Pancreas (tissue), 10 donors: ENCODE measurements around the gene NATD1. TPM values are rescaled to one million over a fixed set of nuclear protein-coding genes. Genes with fewer than 3 reads are reported as not detected.
A peak's percentile ranks its signal among the peaks of the same experiment; 100 is the strongest.

Experiments used
- ATAC-seq, 4 donors: fragments of 200-7000 bp; cut with Tn5 transposase; one replicate each; pipeline versions ENCODE4 v1.8.0 to v1.9.1; 2020; ENCODE audit warnings: mild to moderate bottlenecking in 4 of 4, moderate library complexity in 4 of 4
- DNase-seq, 6 donors: peaks; one replicate each; pipeline ENCODE4 v3.0.0-alpha.2; 2020
- FAIRE-seq: peaks from 2 replicates; lab custom pipeline; 2012; peaks lifted over from hg19 to GRCh38; lab: Jason Lieb, UNC
- H3K27ac ChIP-seq, 4 donors: fragments of 200-600 bp; sonication (generic); 1 replicate in 3 of 4; 2 replicates in 1 of 4; pipeline versions ENCODE4 v1.5.0 to v1.8.0; 2020
- H3K27me3 ChIP-seq, 4 donors: fragments of 200-600 bp; one replicate each; pipeline ENCODE4 v1.8.0; 2021
- H3K36me3 ChIP-seq, 3 donors: fragments of 200-600 bp; sonication (generic) in 1 of 3; one replicate each; pipeline versions ENCODE4 v1.5.0 to v1.8.0; 2020 to 2021
- H3K4me1 ChIP-seq, 3 donors: fragments of 200-600 bp; one replicate each; pipeline ENCODE4 v1.8.0; 2021
- H3K4me3 ChIP-seq, 4 donors: fragments of 200-600 bp; sonication (generic) in 2 of 4; one replicate each; pipeline versions ENCODE4 v1.5.0 to v1.8.0; 2020 to 2021
- H3K9me3 ChIP-seq, 4 donors: fragments of 200-600 bp; one replicate each; pipeline ENCODE4 v1.8.0; 2021
- WGBS, 2 donors: extraction: QIAGEN DNeasy Blood & Tissue Kit; methylation state at CpG; one replicate each; pipeline ENCODE4 v1.1.7; 2013; 5-methylcytosine and 5-hydroxymethylcytosine counted together
- intact Hi-C, 3 donors: fragments of 100-400 bp; cut with DNase I; formaldehyde crosslinking; loops; one replicate each; pipeline versions ENCODE4 v1.11.1 to v1.14.2; 2022
- polyA plus RNA-seq, 2 donors: library from polyadenylated mRNA; stranded (reverse); fragments of 200-250 nt; gene quantifications; one replicate each; pipeline ENCODE4 v1.2.3, GENCODE V29; 2013
- total RNA-seq, 6 donors: library from RNA; stranded (reverse); fragmentation: NEBNext Ultra II Directional in 4 of 6; extraction: Animal tissue kit (Norgen Biotek cat#: 25700) in 4 of 6; gene quantifications; one replicate each; pipeline versions ENCODE4 v1.2.1 to v1.2.4, GENCODE V29; 2021 to 2023
- TF ChIP-seq, protein P1 (sequence below), 4 donors: fragments of 200-600 bp; sonication (generic) in 3 of 4; IDR thresholded peaks; one replicate each; pipeline versions ENCODE4 v1.5.0 to v1.8.0; 2021; ENCODE audit warnings: antibody characterized with exemption in 4 of 4
- donor health status: healthy with polysubstance abuse.
- donor health status: DM: no; HTN: no; CAD: no; lungs with moderate emphysema.
- donor health status: DM: no; HTN: no; CAD: no.
- donor health status: control.
- donor health status: control.
- donor health status: Bipolar disorder and iron deficiency.
- donor health status: DM: yes; HTN: yes; CAD: no.
- donor health status: DM: no; HTN: no; CAD: no.
- donor health status: DM: no; HTN: no; CAD: no.
- donor health status: DM: yes; HTN: yes; CAD: no.

The NATD1 gene
- total and polyA plus RNA-seq, 8 donors = 2.3 to 8.3 (median 4.2) TPM

DNA sequence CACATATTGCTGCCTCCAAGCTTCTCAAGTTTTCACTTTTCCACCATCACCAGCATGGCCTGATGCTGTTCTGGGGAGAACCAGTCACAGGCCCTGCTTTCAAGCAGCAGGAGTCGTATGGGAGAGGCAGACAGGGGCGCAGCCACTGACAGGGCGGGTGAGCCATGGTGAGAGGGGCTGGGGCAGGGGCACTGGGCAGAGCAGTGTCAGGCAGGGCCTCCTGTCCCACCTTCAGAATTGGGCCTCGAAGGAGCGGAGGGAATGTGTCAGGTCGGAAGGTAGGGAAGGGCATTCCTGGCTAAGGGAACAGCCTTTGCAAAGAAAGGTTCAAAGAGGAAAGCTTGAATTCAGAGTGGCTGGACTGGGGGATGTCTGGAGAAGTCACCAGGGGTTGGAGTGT lies 26.4 kb upstream of the NATD1 start:
- H3K27me3 ChIP-seq = no peaks in the 10 kb centered on the region
- no peak for ATAC-seq
- FAIRE-seq = no peak
- no peaks in the 10 kb centered on the region for H3K9me3 ChIP-seq
- H3K36me3 ChIP-seq = no peaks in the 10 kb centered on the region
- peak in 2 of 6 donors; percentile 21 to 60 for DNase-seq
- H3K4me3 ChIP-seq = no peak overlapping the region
- intact Hi-C loops = no loop called here
- peaks cover 0 to 3% (median 3%) of the 10 kb centered on the region in 3 donors for H3K4me1 ChIP-seq
- WGBS, 2 donors = 46 to 71% methylated on average over 6 of the region's 6 CpGs
- no peak overlapping the region for H3K27ac ChIP-seq
- TF ChIP-seq, protein P1, sequence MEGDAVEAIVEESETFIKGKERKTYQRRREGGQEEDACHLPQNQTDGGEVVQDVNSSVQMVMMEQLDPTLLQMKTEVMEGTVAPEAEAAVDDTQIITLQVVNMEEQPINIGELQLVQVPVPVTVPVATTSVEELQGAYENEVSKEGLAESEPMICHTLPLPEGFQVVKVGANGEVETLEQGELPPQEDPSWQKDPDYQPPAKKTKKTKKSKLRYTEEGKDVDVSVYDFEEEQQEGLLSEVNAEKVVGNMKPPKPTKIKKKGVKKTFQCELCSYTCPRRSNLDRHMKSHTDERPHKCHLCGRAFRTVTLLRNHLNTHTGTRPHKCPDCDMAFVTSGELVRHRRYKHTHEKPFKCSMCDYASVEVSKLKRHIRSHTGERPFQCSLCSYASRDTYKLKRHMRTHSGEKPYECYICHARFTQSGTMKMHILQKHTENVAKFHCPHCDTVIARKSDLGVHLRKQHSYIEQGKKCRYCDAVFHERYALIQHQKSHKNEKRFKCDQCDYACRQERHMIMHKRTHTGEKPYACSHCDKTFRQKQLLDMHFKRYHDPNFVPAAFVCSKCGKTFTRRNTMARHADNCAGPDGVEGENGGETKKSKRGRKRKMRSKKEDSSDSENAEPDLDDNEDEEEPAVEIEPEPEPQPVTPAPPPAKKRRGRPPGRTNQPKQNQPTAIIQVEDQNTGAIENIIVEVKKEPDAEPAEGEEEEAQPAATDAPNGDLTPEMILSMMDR (IDR thresholded peaks at IDR 0.05) = no peak

DNA sequence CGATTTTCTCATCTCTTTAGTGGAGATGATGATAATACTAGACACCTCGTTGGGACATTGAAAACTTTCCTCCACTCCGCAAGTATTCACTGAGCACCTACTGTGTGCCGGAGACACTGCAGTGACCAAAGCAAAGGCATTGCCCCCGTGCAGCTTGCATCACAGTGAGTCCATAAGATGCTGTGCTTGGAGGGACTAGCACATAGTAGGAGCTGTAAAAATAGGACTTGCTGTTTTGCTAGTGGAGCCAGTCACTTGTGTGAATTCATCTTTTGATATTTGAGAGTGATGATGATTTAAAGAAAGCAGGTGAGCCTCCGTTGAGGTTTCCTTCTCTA lies 26.0 kb upstream of the NATD1 start:
- Histone ChIP-seq H3K36me3 (no peaks in the 10 kb centered on the region), H3K4me3 (no peak overlapping the region), H3K27me3 (no peaks in the 10 kb centered on the region), H3K27ac (no peak overlapping the region), H3K4me1 (peaks cover 0 to 3% (median 3%) of the 10 kb centered on the region in 3 donors), H3K9me3 (no peaks in the 10 kb centered on the region)
- 57 to 77% methylated on average over 6 of the region's 6 CpGs for WGBS, 2 donors
- no peak for ATAC-seq
- intact Hi-C loops = no loop called here
- TF ChIP-seq, protein P1 (IDR thresholded peaks at IDR 0.05) = no peak
- no peak for FAIRE-seq
- DNase-seq = peak in 1 of 6 donors; percentile 4

DNA sequence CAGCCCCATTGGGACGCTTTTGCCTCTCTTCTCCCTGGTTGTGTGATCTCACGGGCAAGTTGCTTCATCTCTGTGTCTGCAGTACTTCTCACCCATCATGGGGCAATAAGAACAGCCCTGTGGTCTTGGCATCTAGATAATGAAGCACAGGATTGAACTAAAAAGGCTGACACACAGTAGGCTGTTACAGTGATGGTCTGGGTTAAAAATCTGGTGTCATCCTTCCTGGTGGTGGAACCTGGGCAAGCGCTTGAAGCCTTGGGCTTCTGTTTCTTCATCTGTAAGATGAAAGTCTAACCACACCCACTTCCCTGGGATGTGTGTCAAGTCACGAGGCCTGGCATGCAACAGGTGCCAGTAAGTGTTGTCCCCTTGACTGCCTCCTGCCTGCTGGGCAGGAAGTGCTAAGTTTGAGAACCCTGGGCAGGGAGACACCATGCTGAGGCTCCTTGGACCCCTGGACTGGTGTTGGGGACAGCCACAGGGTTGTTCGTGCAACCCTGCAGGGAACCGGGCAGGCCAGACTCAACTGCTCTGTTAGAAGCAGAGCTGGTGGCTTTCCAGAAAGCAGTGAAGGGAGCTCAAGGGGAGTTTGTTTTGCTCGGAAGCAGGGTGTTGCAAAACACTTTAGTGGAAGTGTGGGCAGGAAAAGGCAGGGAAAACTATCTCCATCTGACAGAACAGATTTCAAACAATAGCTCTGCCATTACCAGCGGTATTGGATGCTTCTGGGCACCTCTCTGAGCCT lies 25.4 kb upstream of the NATD1 start:
- ATAC-seq (peak in 1 of 4 donors; percentile 10), FAIRE-seq (no peak), DNase-seq (peak in 4 of 6 donors; percentile 37 to 58 (median 43))
- intact Hi-C loops = no loop called here
- TF ChIP-seq, protein P1 (IDR thresholded peaks at IDR 0.05) = no peak
- Histone ChIP-seq H3K9me3 (no peaks in the 10 kb centered on the region), H3K27me3 (no peaks in the 10 kb centered on the region), H3K4me1 (peaks cover 0 to 3% (median 2%) of the 10 kb centered on the region in 3 donors), H3K36me3 (no peaks in the 10 kb centered on the region), H3K27ac (no peak overlapping the region), H3K4me3 (no peak overlapping the region)
- WGBS, 2 donors = 65 to 69% methylated on average over 8 of the region's 8 CpGs

DNA sequence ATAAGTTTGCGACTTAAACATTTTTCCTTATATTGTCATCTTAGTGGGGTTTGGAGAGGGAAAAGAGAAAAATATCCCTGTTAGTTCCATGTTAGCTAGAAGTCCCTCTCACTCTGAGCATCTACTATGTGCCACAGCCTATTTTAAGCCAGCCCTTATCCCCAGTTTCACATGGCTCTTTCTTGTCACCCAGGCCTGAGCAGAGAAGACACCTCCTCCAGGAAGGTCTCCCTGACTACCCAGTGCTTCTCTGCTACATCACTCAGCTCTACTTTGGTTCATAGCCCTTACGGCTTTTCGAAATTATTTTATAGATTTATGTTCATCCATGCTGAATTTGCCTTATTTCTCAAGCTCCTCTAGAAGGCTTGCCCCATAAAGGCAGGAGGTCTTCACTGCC lies 24.1 kb upstream of the NATD1 start:
- Histone ChIP-seq H3K36me3 (no peaks in the 10 kb centered on the region), H3K4me1 (peaks cover 0 to 3% (median 0%) of the 10 kb centered on the region in 3 donors), H3K27ac (no peak overlapping the region), H3K27me3 (no peaks in the 10 kb centered on the region), H3K4me3 (no peak overlapping the region), H3K9me3 (no peaks in the 10 kb centered on the region)
- TF ChIP-seq, protein P1 (IDR thresholded peaks at IDR 0.05) = no peak
- ATAC-seq (no peak), DNase-seq (no peak), FAIRE-seq (no peak)
- 88 to 94% methylated on average over 3 of the region's 3 CpGs for WGBS, 2 donors
- intact Hi-C loops = no loop called here

DNA sequence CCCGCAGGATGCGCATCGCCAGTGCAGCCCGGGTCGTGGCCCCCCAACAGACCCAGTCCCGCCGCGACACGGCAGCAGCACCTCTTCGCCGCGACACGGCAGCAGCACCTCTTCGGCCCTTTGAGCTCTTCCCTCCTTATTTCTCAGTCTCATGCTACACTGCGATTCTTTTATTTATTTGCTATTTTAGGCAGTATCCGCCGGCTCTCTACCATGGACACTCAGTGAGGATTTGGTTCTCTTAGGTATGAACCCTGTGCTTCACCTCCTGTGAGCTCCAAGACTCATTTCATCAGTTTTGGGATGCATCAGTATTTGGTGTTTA lies 23.0 kb upstream of the NATD1 start:
- no peaks in the 10 kb centered on the region for H3K36me3 ChIP-seq
- WGBS, 2 donors = 13 to 14% methylated on average over 17 of the region's 17 CpGs
- H3K27me3 ChIP-seq = no peaks in the 10 kb centered on the region
- intact Hi-C loops = no loop called here
- TF ChIP-seq, protein P1 (IDR thresholded peaks at IDR 0.05) = no peak
- ATAC-seq (no peak), FAIRE-seq (no peak), DNase-seq (no peak)
- peak overlapping the region; percentile 42 to 88 (median 52) for H3K4me3 ChIP-seq
- peak overlapping the region in 1 of 4 donors; percentile 12 for H3K27ac ChIP-seq
- H3K4me1 ChIP-seq = peaks cover 0 to 3% (median 0%) of the 10 kb centered on the region in 3 donors
- H3K9me3 ChIP-seq = no peaks in the 10 kb centered on the region
